ENCODE data around the gene NDE1.

NDE1 gene

GRCh38 chr16:15768201-15768600 lies 118.2 kb downstream of the NDE1 start:
- DNase-seq (ENCODE audit: low read depth in 2 of 2), result no peak

GRCh38 chr16:15769239-15769638 lies 119.2 kb downstream of the NDE1 start:
- DNase-seq (ENCODE audit: low read depth in 2 of 2), result no peak

- no peak for DNase-seq (ENCODE audit: low read depth in 2 of 2)
Measured at GRCh38 chr16:15770107-15770506, 120.1 kb downstream of the NDE1 start.

- no peak for DNase-seq (ENCODE audit: low read depth in 2 of 2)
Measured at GRCh38 chr16:15770512-15770911, 120.5 kb downstream of the NDE1 start.

DNA sequence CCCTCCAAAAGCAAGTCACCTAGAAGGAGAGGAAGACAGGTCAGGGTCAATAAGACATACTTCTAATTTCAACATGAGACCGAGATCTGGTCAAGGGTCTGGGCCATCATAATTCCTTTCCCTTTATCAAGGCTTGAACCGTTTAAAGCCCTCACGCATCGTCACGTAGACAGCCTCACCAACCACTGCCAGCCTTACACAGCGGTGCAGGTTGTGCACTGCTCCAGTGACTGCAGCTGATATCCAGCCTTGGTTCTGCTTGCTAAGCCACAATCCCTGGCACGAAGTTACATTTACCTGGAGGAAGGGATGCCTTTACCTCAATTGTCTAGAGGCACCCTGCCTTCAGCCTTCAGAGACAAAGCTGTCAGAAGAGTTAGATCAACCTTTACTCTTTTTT lies 121.6 kb downstream of the NDE1 start:
- no peak for DNase-seq (ENCODE audit: low read depth in 2 of 2)

DNA sequence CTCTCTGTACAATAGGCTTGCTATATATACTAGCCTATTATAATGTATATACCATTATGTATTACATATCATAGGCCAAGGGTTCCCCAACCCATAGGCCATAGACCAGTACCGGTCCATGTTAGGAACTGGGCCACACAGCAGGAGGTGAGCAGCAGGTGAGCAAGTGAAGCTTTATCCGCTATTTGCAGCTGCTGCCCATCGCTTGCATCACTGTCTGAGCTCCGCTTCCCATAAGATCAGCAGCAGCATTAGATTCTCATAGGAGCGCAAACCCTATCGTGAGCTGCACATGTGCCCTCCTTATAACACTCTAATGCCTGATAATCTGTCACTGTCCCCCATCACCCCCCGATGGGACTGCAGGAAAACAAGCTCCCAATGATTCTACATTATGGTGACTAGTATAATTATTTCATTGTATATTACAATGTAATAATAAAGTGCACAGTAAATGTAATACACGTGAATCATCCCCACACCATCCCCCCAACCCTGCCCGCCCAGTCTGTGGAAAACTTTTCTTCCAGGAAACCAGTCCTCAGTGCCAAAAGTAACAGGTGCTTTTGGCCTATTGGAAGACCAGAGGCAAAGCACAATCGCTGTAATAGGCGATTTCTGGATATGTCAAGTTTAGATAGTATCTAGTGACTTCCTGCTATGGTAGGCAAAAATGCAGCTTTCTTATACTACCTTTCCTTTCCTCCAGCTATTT lies 122.7 kb downstream of the NDE1 start:
- DNase-seq (ENCODE audit: low read depth in 2 of 2), result no peak

GRCh38 chr16:15773968-15774367 lies 123.9 kb downstream of the NDE1 start:
- DNase-seq (ENCODE audit: low read depth in 2 of 2), result no peak

DNA sequence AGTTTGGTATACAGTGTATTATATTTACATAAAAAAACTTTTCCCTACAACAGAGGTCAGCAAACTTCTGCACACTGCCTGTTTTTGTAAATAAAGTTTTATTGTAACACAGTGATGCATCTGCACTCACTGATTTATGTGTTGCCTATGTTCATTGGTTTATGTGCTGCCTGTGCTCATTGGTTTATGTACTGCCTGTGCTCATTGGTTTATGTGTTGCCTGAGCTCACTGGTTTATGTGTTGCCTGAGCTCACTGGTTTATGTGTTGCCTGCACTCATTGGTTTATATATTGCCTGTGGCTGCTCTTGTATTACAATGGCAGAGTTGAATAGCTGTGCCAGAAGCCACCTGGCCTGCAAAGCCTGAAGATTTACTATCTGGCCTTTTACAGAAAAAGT lies 125.2 kb downstream of the NDE1 start:
- DNase-seq (ENCODE audit: low read depth in 2 of 2), result no peak

DNA sequence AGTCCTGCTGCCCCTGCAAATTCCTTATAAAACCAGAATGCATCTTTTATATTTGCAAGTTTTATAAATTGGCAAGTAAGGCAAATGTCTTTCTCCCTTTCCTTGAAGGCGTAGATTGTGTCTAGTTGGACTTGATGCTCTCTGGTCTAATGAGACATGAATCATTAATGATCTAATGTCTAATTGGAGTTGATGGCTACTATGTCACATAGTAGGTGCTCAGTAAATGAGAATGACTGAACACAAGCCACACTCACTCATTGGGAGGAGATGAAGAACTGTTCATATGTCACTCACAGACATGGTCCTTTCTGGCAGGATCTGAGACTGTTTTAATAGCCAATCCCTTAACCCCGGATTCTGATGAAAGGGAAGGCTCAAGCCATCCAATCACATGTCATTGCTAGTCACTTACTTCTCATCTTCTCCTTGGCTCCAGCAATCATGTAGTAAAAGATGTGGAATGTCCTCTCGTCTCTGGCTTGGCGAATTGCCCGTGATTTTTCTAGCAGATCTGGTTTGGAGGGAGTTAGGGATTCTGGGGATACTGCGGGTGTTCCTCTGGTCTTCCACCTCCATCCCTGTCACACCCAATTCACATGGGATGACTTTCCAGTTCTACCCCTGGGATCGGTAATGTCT lies 125.7 kb downstream of the NDE1 start:
- no peak for DNase-seq (ENCODE audit: low read depth in 2 of 2)
